ENCODE data around the gene CLDN16.

The CLDN16 gene, protein sequence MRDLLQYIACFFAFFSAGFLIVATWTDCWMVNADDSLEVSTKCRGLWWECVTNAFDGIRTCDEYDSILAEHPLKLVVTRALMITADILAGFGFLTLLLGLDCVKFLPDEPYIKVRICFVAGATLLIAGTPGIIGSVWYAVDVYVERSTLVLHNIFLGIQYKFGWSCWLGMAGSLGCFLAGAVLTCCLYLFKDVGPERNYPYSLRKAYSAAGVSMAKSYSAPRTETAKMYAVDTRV

DNA sequence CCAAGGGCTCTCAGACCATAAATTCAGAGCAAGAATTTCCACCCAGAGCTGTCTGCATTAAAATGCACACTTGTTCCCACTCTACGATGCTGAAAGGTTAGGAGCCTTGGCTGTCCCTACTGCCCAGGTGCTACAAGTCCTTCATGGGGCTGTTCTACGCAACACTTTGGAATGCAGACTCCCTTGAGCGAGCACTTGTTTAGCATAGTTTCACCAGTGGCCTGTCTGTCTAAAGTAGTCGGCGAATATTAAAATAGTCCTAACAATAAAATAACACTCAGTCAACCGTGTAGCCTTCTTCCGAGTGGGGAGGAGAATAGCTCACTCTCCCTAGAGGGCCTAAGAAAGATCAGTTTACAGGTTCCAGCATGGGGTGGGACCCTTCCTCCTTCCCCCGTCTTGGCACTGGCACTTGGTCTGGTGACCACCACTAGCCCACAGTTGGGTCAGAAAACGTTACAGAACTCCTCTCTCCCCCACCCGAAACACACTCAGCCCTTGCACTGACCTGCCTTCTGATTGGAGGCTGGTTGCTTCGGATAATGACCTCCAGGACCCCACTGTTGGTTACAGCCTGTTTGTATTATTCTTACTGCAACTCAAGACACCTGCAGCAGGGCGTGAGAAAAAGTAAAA, at the start of gene CLDN16:
CLDN16 (plus strand) TSS at position 586 of the 636 bp plus-strand sequence. CDS start 167 bp downstream, outside the sequence.
- TF ChIP-seq GATA1 (IDR thresholded peaks at IDR 0.05; ENCODE audit: low read depth, low read length) (no peak), POLR2A (IDR thresholded peaks at IDR 0.05; ENCODE audit: low read length) (no peak)
- no peak for DNase-seq

DNA sequence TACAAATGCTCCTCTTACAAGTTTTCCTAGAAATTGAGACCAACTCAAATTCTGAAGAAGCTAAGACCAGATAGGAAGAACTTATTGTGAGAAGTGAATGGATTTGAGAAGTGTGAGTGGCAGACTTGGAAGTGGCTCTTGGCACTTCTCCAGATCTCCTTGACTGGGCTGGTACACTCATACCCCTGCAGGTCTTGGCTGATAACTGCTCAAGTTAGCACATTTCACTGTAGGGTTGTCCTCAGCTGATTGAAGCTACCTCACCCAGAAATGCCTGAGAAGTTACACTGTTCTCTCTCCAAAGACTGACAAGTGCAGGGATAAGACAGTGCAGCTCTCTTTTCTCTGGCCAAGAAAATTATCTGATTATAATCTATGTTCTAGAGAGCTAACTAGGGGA, 49.2 kb upstream of the CLDN16 start:
- TF ChIP-seq POLR2A (IDR thresholded peaks at IDR 0.05; ENCODE audit: low read length): no peak
- no peak for TF ChIP-seq GATA1 (IDR thresholded peaks at IDR 0.05; ENCODE audit: low read depth, low read length)
- DNase-seq: peak; percentile 69 to 80

DNA sequence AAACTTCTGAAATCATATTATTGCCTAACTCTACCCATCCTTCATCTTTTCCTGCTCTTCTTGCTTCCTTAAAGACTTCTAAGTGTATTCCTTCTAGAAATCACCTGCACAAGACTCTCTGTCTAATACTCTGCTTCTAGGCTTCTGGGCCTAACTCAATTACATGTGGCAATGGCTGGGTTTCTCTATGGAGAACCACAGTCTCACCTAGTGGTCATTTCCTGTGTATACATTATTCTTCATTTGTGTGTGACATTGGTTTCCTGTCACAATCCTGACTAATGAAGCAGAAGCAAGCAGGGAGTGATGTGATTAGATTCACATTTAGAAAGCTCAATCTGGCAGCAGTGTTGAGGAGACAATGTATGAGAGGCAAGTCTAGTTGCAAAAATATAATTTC, 48.8 kb upstream of the CLDN16 start:
- no peak for TF ChIP-seq POLR2A (IDR thresholded peaks at IDR 0.05; ENCODE audit: low read length)
- no peak for TF ChIP-seq GATA1 (IDR thresholded peaks at IDR 0.05; ENCODE audit: low read depth, low read length)
- DNase-seq: peak; percentile 10 to 13

DNA sequence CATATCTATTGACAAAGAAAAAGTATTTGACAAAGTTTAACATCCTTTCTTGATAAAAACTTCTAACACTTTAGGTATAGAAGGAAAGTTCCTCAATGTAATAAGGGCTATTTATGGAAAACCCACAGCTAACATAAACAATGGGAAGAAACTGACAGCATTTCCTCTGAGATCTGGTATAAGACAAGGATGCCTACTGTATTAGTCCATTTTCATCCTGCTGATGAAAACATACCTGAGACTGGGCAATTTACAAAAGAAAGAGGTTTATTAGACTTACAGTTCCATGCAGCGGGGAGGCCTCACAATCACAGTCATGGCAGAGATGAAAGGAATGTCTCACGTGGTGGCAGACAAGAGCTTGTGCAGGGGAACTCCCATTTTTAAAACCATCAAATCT, 47.9 kb upstream of the CLDN16 start:
- no peak for DNase-seq
- TF ChIP-seq POLR2A (IDR thresholded peaks at IDR 0.05; ENCODE audit: low read length) (no peak), GATA1 (IDR thresholded peaks at IDR 0.05; ENCODE audit: low read depth, low read length) (no peak)

DNA sequence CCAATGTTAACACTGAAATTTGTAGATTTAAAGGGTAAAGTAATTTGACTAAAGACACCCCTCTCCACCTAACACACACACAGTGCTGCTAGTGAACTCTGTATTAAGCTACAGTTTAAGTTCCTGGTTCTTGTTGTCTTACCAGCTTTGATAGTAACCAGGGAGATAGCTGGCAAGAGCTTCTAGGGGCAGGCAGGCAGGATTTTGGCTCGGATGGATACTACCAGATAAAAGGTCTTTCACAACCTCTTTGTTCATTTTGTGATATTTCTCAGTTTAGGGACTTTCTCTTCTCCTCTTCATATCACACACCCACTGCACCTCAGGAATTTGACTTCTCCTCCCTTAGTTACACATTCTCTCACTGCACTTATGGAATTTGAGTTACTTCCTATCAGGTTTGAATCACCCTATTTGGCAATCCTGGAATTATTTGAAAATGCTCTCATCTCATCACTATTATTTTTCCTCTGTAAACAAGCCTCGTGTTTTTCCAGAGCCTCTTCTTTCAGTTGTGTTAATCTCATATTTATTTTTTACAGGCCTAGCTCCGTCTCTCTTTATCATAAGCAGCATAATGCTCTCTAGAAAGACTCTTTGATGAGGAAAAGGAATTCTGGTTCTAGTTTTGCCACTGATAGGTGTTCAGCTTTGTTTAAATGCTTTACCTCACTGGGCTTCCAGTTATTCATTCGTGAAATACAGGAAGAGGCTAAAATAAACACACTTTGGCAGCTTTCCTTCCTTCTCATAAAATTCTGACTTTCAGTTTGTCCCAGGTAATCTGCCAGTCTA, 42.7 kb upstream of the CLDN16 start:
- peak; percentile 74 to 89 for DNase-seq
- TF ChIP-seq POLR2A (IDR thresholded peaks at IDR 0.05; ENCODE audit: low read length) (peak; percentile 44), GATA1 (IDR thresholded peaks at IDR 0.05; ENCODE audit: low read depth, low read length) (no peak)

DNA sequence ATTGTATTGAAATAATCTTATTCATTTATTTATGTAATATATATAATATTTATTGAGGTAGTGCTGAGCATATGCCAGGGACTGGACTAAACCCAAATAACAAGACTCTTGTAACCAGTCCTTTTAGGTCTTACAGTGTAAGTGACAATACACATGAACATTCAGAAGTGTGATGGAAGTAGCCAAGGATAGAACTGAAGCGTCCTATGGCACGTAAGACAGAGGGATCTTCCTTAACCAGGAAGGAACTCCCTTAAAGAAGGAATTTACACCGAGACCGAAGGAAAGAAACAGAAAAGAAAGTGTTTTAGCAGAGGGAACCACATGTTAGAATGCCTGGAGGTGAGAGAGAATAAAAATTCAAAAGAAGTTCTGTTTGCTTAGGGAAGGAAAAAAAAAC, 42.1 kb upstream of the CLDN16 start:
- TF ChIP-seq GATA1 (IDR thresholded peaks at IDR 0.05; ENCODE audit: low read depth, low read length): no peak
- TF ChIP-seq POLR2A (IDR thresholded peaks at IDR 0.05; ENCODE audit: low read length): no peak
- DNase-seq: no peak

DNA sequence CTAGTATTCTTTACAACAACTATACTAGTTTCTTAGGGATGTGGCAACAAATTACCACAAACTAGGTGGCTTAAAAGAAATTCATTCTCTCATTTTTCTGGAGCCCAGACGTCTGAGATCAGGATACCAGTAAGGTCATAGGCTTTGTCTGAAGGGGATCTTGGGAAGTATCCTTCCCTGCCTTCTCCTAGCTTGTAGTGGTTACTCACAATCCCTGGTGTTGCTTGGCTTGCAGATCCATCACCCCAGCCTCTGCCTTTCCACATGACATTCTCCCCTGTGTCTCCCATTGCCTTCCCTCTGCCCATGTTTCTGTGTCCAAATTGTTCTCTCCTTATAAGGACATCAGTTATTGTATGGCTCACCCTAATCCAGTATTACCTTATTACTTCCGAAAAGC, 41.4 kb upstream of the CLDN16 start:
- DNase-seq: no peak
- no peak for TF ChIP-seq GATA1 (IDR thresholded peaks at IDR 0.05; ENCODE audit: low read depth, low read length)
- TF ChIP-seq POLR2A (IDR thresholded peaks at IDR 0.05; ENCODE audit: low read length): no peak

DNA sequence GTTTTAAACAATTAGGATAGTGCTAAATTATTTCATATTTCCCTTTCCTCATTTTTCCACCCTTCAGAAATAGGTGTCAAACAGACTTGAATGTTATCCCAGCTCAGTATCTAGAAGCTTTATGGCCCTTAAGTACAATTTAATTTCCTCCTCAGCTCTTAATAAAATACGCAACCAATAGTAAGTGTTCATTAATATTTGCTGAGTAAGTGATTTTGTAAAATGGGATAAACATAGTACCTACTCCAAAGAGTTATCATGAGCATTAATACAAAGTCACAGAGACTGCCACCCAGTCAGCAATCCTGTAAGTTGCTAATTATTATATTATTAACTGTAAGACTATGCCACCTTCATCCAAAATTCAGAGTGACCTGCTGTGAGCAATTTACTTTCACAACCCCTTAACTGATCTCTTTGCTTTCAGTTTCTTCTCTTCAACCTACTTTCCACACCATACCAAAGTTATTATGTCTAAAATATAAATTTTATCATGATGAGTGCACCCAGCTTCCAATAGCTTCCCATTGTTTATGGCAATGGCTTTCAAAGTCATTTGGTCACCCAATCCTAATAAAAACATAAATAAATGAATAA, 35.0 kb upstream of the CLDN16 start:
- DNase-seq: no peak
- TF ChIP-seq GATA1 (IDR thresholded peaks at IDR 0.05; ENCODE audit: low read depth, low read length) (no peak), POLR2A (IDR thresholded peaks at IDR 0.05; ENCODE audit: low read length) (no peak)

DNA sequence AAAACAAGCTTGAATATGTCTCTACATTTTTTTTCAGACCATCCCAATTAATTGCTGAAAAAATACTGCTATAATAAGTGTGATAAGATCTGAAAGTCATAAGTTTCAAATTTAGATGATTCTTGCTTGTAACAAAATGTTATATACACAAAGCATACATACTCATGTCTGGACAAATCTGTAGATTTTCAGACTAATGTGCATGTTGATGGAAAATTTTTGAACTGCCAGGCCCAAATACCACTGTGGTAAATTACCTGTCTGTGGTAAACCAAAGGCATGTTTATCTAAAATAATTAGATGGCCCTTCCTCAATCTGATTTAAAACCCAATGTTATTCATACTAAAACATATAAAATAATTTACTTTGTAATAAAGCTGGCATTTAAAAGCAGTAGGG, 31.7 kb upstream of the CLDN16 start:
- TF ChIP-seq POLR2A (IDR thresholded peaks at IDR 0.05; ENCODE audit: low read length): no peak
- TF ChIP-seq GATA1 (IDR thresholded peaks at IDR 0.05; ENCODE audit: low read depth, low read length): no peak
- DNase-seq: no peak

DNA sequence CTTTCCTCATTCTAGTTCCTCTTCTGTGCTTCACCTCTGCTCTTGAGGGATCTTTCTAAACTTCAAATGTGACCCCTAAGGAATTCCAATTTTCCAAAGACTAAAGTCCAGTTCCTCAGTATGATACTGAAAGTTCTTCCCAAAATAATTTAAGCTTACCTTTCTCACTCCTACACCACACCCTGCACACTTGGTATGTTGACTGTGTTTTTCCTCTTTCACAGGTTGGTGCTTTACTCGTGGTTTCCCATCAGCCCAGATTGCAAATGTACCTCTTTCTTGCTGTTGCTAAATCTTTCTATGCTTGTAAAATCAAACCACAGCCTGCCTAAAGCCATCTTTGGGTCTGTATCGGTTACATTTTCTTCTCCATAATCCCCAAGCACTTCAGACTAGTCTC, 30.5 kb upstream of the CLDN16 start:
- DNase-seq: no peak
- TF ChIP-seq GATA1 (IDR thresholded peaks at IDR 0.05; ENCODE audit: low read depth, low read length) (no peak), POLR2A (IDR thresholded peaks at IDR 0.05; ENCODE audit: low read length) (no peak)

DNA sequence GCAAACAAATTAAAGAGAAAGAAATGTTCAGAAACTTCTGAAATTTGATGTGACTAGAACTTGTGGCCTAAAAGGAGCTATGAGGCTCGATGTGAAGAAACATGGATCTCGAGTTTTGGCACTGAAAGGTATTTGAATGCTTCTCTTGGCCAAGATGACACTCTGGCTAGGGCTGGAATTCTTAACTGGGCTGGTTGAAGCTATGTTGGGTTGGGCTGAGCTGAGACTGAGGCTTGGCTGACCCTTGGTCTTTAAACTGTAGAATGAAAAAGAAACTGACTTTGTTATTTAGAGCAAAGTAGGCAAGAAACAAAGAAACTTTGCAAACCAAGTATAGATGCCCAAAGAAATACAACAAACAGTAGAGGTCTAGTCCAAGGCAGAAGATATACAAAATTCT, 28.1 kb upstream of the CLDN16 start:
- TF ChIP-seq GATA1 (IDR thresholded peaks at IDR 0.05; ENCODE audit: low read depth, low read length): no peak
- TF ChIP-seq POLR2A (IDR thresholded peaks at IDR 0.05; ENCODE audit: low read length): no peak
- no peak for DNase-seq

DNA sequence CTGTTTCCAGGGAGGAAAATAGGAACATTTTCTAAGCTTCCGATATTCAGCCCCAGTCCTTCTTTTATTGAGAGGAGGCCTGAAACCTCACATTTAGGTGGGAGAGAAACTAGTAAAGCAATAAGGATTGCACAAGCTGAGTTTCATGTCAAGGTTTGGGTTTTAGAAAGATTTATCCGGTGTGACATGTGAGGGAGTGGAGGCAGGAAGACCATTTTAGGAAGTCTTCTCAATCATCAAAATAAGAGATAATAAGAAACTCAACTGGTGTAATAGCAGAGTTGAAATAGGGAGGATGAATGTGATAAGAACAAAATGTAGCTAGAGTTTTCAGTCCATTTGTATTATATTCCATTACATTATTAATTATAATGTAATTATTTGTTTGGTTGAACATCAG, 27.7 kb upstream of the CLDN16 start:
- no peak for DNase-seq
- no peak for TF ChIP-seq GATA1 (IDR thresholded peaks at IDR 0.05; ENCODE audit: low read depth, low read length)
- TF ChIP-seq POLR2A (IDR thresholded peaks at IDR 0.05; ENCODE audit: low read length): no peak

DNA sequence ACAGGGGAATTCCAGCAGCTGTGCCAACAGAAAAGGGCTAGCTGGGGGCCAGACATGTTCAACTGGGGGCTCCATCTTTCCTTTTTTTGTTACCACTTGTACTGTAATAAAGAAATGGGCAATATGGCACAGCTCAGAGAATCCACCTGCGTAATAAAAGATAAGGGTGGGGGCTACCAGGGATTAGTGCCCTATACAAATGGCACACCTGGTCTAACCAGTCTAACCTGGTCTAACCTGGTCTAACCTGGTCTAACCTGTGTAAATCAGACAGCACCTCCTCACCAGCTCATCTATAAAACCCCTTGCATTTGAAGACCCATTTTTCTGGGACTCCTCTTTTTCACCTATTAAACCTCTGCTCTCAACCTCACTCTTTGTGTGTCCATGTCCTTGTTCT, 26.2 kb upstream of the CLDN16 start:
- TF ChIP-seq GATA1 (IDR thresholded peaks at IDR 0.05; ENCODE audit: low read depth, low read length): no peak
- TF ChIP-seq POLR2A (IDR thresholded peaks at IDR 0.05; ENCODE audit: low read length): no peak
- no peak for DNase-seq

DNA sequence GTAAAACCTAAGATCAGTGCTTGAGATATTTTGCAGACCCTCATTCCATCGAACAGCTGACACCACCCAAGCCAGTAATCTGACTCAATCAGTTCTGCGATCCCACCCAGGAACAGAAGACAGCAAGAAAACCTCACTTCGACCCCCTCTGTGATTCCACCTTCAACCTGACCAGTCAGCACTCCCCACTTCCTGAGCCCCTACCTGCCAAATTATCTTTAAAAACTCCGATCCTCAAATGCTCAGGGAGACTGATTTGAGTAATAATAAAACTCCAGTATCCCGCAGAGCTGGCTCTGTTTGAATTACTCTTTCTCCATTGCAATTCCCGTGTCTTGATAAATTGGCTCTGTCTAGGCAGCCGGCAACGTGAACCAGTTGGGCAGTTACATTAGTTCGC, 25.7 kb upstream of the CLDN16 start:
- no peak for TF ChIP-seq GATA1 (IDR thresholded peaks at IDR 0.05; ENCODE audit: low read depth, low read length)
- TF ChIP-seq POLR2A (IDR thresholded peaks at IDR 0.05; ENCODE audit: low read length): no peak
- DNase-seq: no peak
